DND-41 (cell line): Measurements from ENCODE around the gene COLEC12.

Source experiments
- CTCF ChIP-seq: IDR thresholded peaks from 2 replicates; pipeline ENCODE4 v1.5.1; 2012; ENCODE audit warnings: borderline replicate concordance, low read length, moderate library complexity, mild to moderate bottlenecking; ENCODE audit not compliant: poor library complexity, severe bottlenecking; ENCODE audit errors: extremely low read depth
- EZH2 ChIP-seq: IDR thresholded peaks from 3 replicates; pipeline ENCODE4 v1.6.1; 2012; ENCODE audit warnings: borderline replicate concordance, low read depth, mild to moderate bottlenecking, moderate library complexity, low read length, inconsistent platforms; ENCODE audit not compliant: severe bottlenecking

DNA sequence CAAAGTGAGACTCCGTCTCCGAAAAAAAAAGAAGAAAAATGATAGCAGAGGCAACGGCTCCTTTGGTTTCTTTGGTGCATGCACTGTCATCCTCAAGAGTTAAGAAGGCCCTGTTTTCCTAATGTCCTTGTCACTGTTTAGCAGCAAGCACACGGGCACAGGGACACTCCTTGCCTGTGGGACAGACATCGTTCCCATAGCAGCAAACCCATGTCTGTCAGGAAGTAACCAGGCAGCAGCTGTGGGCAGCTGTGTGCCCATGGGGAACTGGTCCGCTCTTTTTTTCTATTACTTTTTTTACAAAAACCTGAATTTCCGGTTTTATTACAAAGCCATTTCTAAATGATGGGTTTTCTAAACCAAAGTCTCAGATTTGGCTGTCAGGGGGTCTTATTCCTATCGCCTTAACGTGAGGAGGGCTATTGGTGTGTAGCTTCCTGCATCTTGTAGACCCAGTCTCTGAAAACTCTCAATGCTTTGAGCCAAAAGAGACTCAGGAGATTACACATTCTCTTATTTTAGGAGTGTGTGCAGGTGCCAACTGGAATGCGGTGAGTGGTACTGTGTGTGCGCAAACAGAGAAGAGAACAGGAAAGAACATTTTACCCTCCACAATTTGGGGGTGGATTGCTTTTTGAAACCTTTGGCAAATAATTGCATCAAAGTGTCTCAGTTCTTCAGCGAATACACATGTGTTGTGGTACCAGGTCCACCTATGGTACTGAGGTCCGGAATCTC is 109.6 kb downstream of the COLEC12 start:
- TF ChIP-seq CTCF, result no peak
- TF ChIP-seq EZH2, result no peak
